Measurements from ENCODE around the gene MBP. TPM values are rescaled to one million over a fixed set of nuclear protein-coding genes. Genes with fewer than 3 reads are reported as not detected.

The MBP gene
- total and polyA plus RNA-seq, 2 of the 13 experiments (the other 11 are each of a cell fraction or from before 2014, with no cell fraction given): 5.0 to 8.5 TPM

DNA sequence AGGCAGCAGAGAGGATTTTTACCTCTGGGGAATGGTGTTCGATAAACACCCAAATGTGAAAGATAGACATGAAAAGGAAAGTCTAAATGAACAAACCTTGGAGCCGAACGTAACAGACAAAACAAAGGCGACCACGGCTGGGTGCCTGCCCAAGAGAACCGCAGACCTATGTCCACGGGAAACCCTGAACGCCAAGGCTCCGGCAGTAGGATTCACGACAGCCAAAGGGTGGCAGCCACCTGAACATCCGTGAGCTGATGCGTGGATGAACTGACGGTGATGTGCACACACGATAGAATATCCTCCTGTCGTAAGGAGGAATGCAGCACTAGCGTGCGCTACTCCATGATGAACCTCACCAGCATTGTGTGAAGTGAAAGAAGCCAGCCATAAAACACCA lies 85.6 kb downstream of the MBP start:
- H3K27me3 ChIP-seq (ENCODE audit: control insufficient read depth in 1 of 2, insufficient read depth in 2 of 2, low read length in 2 of 2): no peaks in the 10 kb centered on the region
- H3K9me3 ChIP-seq (ENCODE audit: low read length): no peaks in the 10 kb centered on the region
- H3K9ac ChIP-seq (ENCODE audit: insufficient read depth, low read depth, low read length): no peak overlapping the region
- ATAC-seq (no peak), DNase-seq (ENCODE audit: low spot score) (no peak), FAIRE-seq (no peak)
- ChIA-PET CTCF (ENCODE audit: low intra/inter-chr PET ratio, low total read pairs) (no interaction called here), POLR2A (no interaction called here)
- no peak overlapping the region for H3K27ac ChIP-seq (ENCODE audit: extremely low read length, insufficient read depth, low read length)
- H3K4me1 ChIP-seq (ENCODE audit: insufficient read depth, low read length): no peaks in the 10 kb centered on the region
- H3K36me3 ChIP-seq (replicated peaks in 1 of 2; ENCODE audit: control insufficient read depth in 1 of 2, insufficient read depth in 2 of 2, low read length in 2 of 2): no peaks in the 10 kb centered on the region
- H3K4me3 ChIP-seq (replicated peaks in 1 of 3; ENCODE audit: insufficient read depth in 1 of 3, low read depth in 2 of 3, low read length in 3 of 3): no peak overlapping the region
- no TSS peak for BruUV-seq (replicated peaks)
- TF ChIP-seq MAZ (IDR thresholded peaks at IDR 0.05; ENCODE audit: borderline replicate concordance, low read depth, low read length) (no peak), MAZ (CRISPR knock-in tag; IDR thresholded peaks at IDR 0.05; ENCODE audit: low read depth) (no peak), ZNF549 (CRISPR knock-in tag; IDR thresholded peaks at IDR 0.05) (no peak), ZSCAN9 (CRISPR knock-in tag; IDR thresholded peaks at IDR 0.05; ENCODE audit: borderline replicate concordance) (no peak)
- 98% methylated on average over 17 of the region's 17 CpGs for WGBS (ENCODE audit: low lambda C conversion rate)
- H3K79me2 ChIP-seq (ENCODE audit: insufficient read depth, low read length): no peaks in the 10 kb centered on the region
- intact Hi-C loops (cut with micrococcal nuclease; ENCODE audit: unreplicated experiment): no loop called here
- H4K20me1 ChIP-seq (ENCODE audit: insufficient read depth, low read length): no peaks in the 10 kb centered on the region
- no peak overlapping the region for H2AFZ ChIP-seq (ENCODE audit: low read length)
- no peak overlapping the region for H3K4me2 ChIP-seq (ENCODE audit: low read depth, low read length)
- in situ Hi-C loops (cut with HindIII; ENCODE audit: extremely low pct_ligation_motif_present, low pct_unique_long_range_greater_than_20kb): no loop called here

- intact Hi-C loops (cut with micrococcal nuclease; ENCODE audit: unreplicated experiment) (no loop called here), in situ Hi-C loops (cut with HindIII; ENCODE audit: extremely low pct_ligation_motif_present, low pct_unique_long_range_greater_than_20kb) (no loop called here)
- DNase-seq (ENCODE audit: low spot score): no peak
- H3K79me2 ChIP-seq (ENCODE audit: insufficient read depth, low read length): no peaks in the 10 kb centered on the region
- POLR2A ChIA-PET: no interaction called here
- H3K36me3 ChIP-seq (replicated peaks in 1 of 2; ENCODE audit: control insufficient read depth in 1 of 2, insufficient read depth in 2 of 2, low read length in 2 of 2): no peaks in the 10 kb centered on the region
- TF ChIP-seq ATF1 (CRISPR knock-in tag; IDR thresholded peaks at IDR 0.05): no peak
- no peak overlapping the region for H3K27ac ChIP-seq (ENCODE audit: extremely low read length, insufficient read depth, low read length)
- H3K4me2 ChIP-seq (ENCODE audit: low read depth, low read length): no peak overlapping the region
- no peaks in the 10 kb centered on the region for H3K4me1 ChIP-seq (ENCODE audit: insufficient read depth, low read length)
- CTCF ChIA-PET (ENCODE audit: low intra/inter-chr PET ratio, low total read pairs): no interaction called here
- no peak for FAIRE-seq
- no peaks in the 10 kb centered on the region for H3K9me3 ChIP-seq (ENCODE audit: low read length)
- 78% methylated on average over 9 of the region's 9 CpGs for WGBS (ENCODE audit: low lambda C conversion rate)
- BruUV-seq (replicated peaks): no TSS peak
- ATAC-seq: no peak
- no peaks in the 10 kb centered on the region for H3K27me3 ChIP-seq (ENCODE audit: control insufficient read depth in 1 of 2, insufficient read depth in 2 of 2, low read length in 2 of 2)
- no peaks in the 10 kb centered on the region for H4K20me1 ChIP-seq (ENCODE audit: insufficient read depth, low read length)
- no peak overlapping the region for H2AFZ ChIP-seq (ENCODE audit: low read length)
- H3K4me3 ChIP-seq (replicated peaks in 1 of 3; ENCODE audit: insufficient read depth in 1 of 3, low read depth in 2 of 3, low read length in 3 of 3): no peak overlapping the region
- H3K9ac ChIP-seq (ENCODE audit: insufficient read depth, low read depth, low read length): no peak overlapping the region
Measured at GRCh38 chr18:77046409-77046808, 86.2 kb downstream of the MBP start.

Data from HepG2 (cell line).